SU-DHL-6 (cell line): Measurements from ENCODE around the gene AQP12B.
"Not testable (repeated sequence)": the region's sequence is repeated elsewhere in the genome, so short reads cannot be mapped to it uniquely, and the experiment has no call there.

Source experiments
- H2AFZ ChIP-seq: fragments of 200-600 bp; sonication (generic); 2 replicates; pipeline ENCODE4 v1.6.1; 2014; ENCODE audit warnings: low read depth, mild to moderate bottlenecking, moderate library complexity, mixed read lengths, antibody characterized with exemption, low read length; ENCODE audit not compliant: severe bottlenecking
- H3F3A ChIP-seq: fragments of 200-600 bp; shearing (Covaris generic); 2 replicates; pipeline ENCODE4 v1.6.0; 2016; ENCODE audit warnings: antibody characterized with exemption, mild to moderate bottlenecking; ENCODE audit not compliant: insufficient read depth
- H3K27ac ChIP-seq: fragments of 200-600 bp; sonication (generic); 2 replicates; pipeline ENCODE4 v1.5.1; 2016; ENCODE audit warnings: low read depth, mild to moderate bottlenecking, low read length, moderate library complexity, mixed read lengths
- H3K27me3 ChIP-seq: fragments of 200-600 bp; sonication (generic), shearing (Covaris generic); 2 replicates; pipeline ENCODE4 v1.6.0; 2014; ENCODE audit warnings: mild to moderate bottlenecking, low read length
- H3K36me3 ChIP-seq: fragments of 200-600 bp; sonication (generic); 2 replicates; pipeline ENCODE4 v1.6.1; 2014; ENCODE audit warnings: mild to moderate bottlenecking, low read length, mixed read lengths
- H3K4me2 ChIP-seq: fragments of 300-600, 200-600 bp; shearing (Covaris generic), sonication (generic); 2 replicates; pipeline ENCODE4 v1.6.0; 2014; ENCODE audit warnings: low read length, low read depth, mild to moderate bottlenecking; ENCODE audit not compliant: poor library complexity, severe bottlenecking
- H3K4me3 ChIP-seq: fragments of 200-600 bp; sonication (generic); 2 replicates; pipeline ENCODE4 v1.5.1; 2014; ENCODE audit warnings: antibody characterized with exemption, low read length, mild to moderate bottlenecking, mixed read lengths; ENCODE audit not compliant: insufficient read depth, poor library complexity, severe bottlenecking
- H3K79me2 ChIP-seq: fragments of 200-600 bp; sonication (generic); 2 replicates; pipeline ENCODE4 v1.6.1; 2014; ENCODE audit warnings: mild to moderate bottlenecking, low read length, moderate library complexity; ENCODE audit not compliant: insufficient read depth
- H3K9ac ChIP-seq: fragments of 200-600 bp; sonication (generic); 2 replicates; pipeline ENCODE4 v1.7.0; 2014; ENCODE audit warnings: mild to moderate bottlenecking, low read length
- H3K9me2 ChIP-seq: fragments of 200-600 bp; sonication (generic); replicated peaks from 2 replicates; pipeline ENCODE4 v1.6.1; 2014; ENCODE audit warnings: low read length; ENCODE audit not compliant: insufficient read depth
- H3K9me3 ChIP-seq: fragments of 200-600 bp; sonication (generic); 2 replicates; pipeline ENCODE4 v1.6.1; 2014; ENCODE audit warnings: low read length, mixed read lengths; ENCODE audit not compliant: insufficient read depth
- H4K20me1 ChIP-seq: fragments of 200-600 bp; sonication (generic); 2 replicates; pipeline ENCODE4 v1.6.1; 2014; ENCODE audit warnings: low read depth, mild to moderate bottlenecking, antibody characterized with exemption, low read length, moderate library complexity, mixed read lengths
- CTCF ChIP-seq: fragments of 200-600 bp; sonication (generic); IDR thresholded peaks from one replicate; pipeline ENCODE4 v1.5.1; 2017; ENCODE audit warnings: antibody characterized with exemption, mild to moderate bottlenecking, low read length, moderate library complexity; ENCODE audit not compliant: insufficient read depth, poor library complexity, severe bottlenecking
- EZH2phosphoT487 ChIP-seq: fragments of 200-600 bp; sonication (generic), shearing (Covaris generic); conservative IDR thresholded peaks from 2 replicates; pipeline ENCODE4 v1.6.1; 2018; ENCODE audit warnings: mild to moderate bottlenecking, antibody characterized with exemption, low read length, moderate library complexity, mixed read lengths

Gene AQP12B

GRCh38 chr2:240678043-240678442, 4.6 kb downstream of the AQP12B start:
- not testable (repeated sequence) for H3K9me2 ChIP-seq, H3K9ac ChIP-seq, H2AFZ ChIP-seq, H3K79me2 ChIP-seq, H3K27me3 ChIP-seq, H4K20me1 ChIP-seq, H3K9me3 ChIP-seq, H3K36me3 ChIP-seq, H3K4me2 ChIP-seq, H3F3A ChIP-seq, H3K27ac ChIP-seq, H3K4me3 ChIP-seq

GRCh38 chr2:240675345-240675744, 7.3 kb downstream of the AQP12B start:
- not testable (repeated sequence) for H4K20me1 ChIP-seq, H3K4me2 ChIP-seq, H3K9ac ChIP-seq, H3K36me3 ChIP-seq, H3K27ac ChIP-seq, H3K79me2 ChIP-seq, H3K9me3 ChIP-seq, H2AFZ ChIP-seq, H3F3A ChIP-seq, H3K4me3 ChIP-seq, H3K9me2 ChIP-seq, H3K27me3 ChIP-seq

- not testable (repeated sequence) for H3K4me2 ChIP-seq, H4K20me1 ChIP-seq, H3K79me2 ChIP-seq, H3K9ac ChIP-seq, H3F3A ChIP-seq, H3K27ac ChIP-seq, H3K27me3 ChIP-seq, H2AFZ ChIP-seq, H3K9me3 ChIP-seq, H3K4me3 ChIP-seq, H3K36me3 ChIP-seq, H3K9me2 ChIP-seq
These were observed 8.1 kb downstream of the AQP12B start for GRCh38 chr2:240674461-240675184.

- Histone ChIP-seq H3K9me3 (no peaks in the 10 kb centered on the region), H2AFZ (no peak overlapping the region), H3K79me2 (no peaks in the 10 kb centered on the region), H3K4me2 (no peak overlapping the region), H3K27ac (no peak overlapping the region), H4K20me1 (no peaks in the 10 kb centered on the region), H3K9me2 (no peaks in the 10 kb centered on the region), H3K36me3 (no peaks in the 10 kb centered on the region), H3K9ac (no peak overlapping the region), H3K27me3 (no peaks in the 10 kb centered on the region), H3K4me3 (no peak overlapping the region), H3F3A (no peaks in the 10 kb centered on the region)
- TF ChIP-seq CTCF = no peak
- TF ChIP-seq EZH2phosphoT487 = no peak
These were observed 9.9 kb downstream of the AQP12B start for GRCh38 chr2:240672701-240673190.

GRCh38 chr2:240672076-240672700, 10.5 kb downstream of the AQP12B start:
- Histone ChIP-seq H3K9ac (no peak overlapping the region), H3K79me2 (no peaks in the 10 kb centered on the region), H2AFZ (no peak overlapping the region), H4K20me1 (no peaks in the 10 kb centered on the region), H3F3A (no peaks in the 10 kb centered on the region), H3K9me3 (no peaks in the 10 kb centered on the region), H3K4me2 (no peak overlapping the region), H3K4me3 (no peak overlapping the region), H3K9me2 (no peaks in the 10 kb centered on the region), H3K27me3 (no peaks in the 10 kb centered on the region), H3K27ac (no peak overlapping the region), H3K36me3 (no peaks in the 10 kb centered on the region)
- TF ChIP-seq EZH2phosphoT487 = no peak
- no peak for TF ChIP-seq CTCF
